Endothelial cell of umbilical vein (primary cell): ENCODE measurements around the gene LTBP1. TPM values are rescaled to one million over a fixed set of nuclear protein-coding genes. Genes with fewer than 3 reads are reported as not detected.

ENCODE experiments used
- BruUV-seq: library from RNA; stranded (reverse); fragments of 400-500 nt; replicated peaks from 2 replicates; lab custom pipeline; 2021; lab: Mats Ljungman, UMichigan
- CTCF ChIA-PET: fragments of 300-600, 350-600 bp; sonication (Branson Sonifier 250); formaldehyde crosslinking; loops from one replicate; lab custom pipeline; 2021; ENCODE audit warnings: antibody characterized with exemption, inconsistent platforms; lab: Charles Lee
- POLR2A ChIA-PET: fragments of 300-600, 350-600 bp; sonication (Branson Sonifier 250); formaldehyde crosslinking; loops from one replicate; lab custom pipeline; 2021; ENCODE audit warnings: antibody characterized with exemption, inconsistent platforms; lab: Charles Lee
- DNase-seq: peaks from one replicate; pipeline ENCODE4 v3.0.0-alpha.2; 2011; ENCODE audit warnings: low read depth, low spot score
- FAIRE-seq: peaks from 2 replicates; lab custom pipeline; 2011; peaks lifted over from hg19 to GRCh38; lab: Jason Lieb, UNC
- H2AFZ ChIP-seq: 2 replicates; pipeline ENCODE4 v1.6.0; 2012; ENCODE audit warnings: low read depth, low read length, control low read depth, inconsistent platforms
- H3K27ac ChIP-seq: 2 replicates; pipeline ENCODE4 v1.5.1; 2011; ENCODE audit warnings: low read depth, mild to moderate bottlenecking, control low read depth, low read length, moderate library complexity; ENCODE audit not compliant: insufficient read depth
- H3K27me3 ChIP-seq, 2 experiments: 2 replicates each; pipeline versions ENCODE4 v1.6.0 to v1.6.1; 2011; ENCODE audit warnings: low read length in 2 of 2, mixed read lengths in 1 of 2; ENCODE audit not compliant: control insufficient read depth in 2 of 2, insufficient read depth in 2 of 2
- H3K36me3 ChIP-seq, 2 experiments: 2 replicates in 1 of 2; 3 replicates in 1 of 2; pipeline ENCODE4 v1.5.1; 2011; ENCODE audit warnings: low read length in 2 of 2, mild to moderate bottlenecking in 1 of 2, moderate library complexity in 1 of 2; ENCODE audit not compliant: control insufficient read depth in 2 of 2, insufficient read depth in 2 of 2; ENCODE audit errors: extremely low read depth in 1 of 2
- H3K4me1 ChIP-seq: 3 replicates; pipeline ENCODE4 v1.5.1; 2011; ENCODE audit warnings: mild to moderate bottlenecking, low read length; ENCODE audit not compliant: control insufficient read depth, insufficient read depth; ENCODE audit errors: extremely low read depth
- H3K4me2 ChIP-seq: 2 replicates; pipeline ENCODE4 v1.6.1; 2011; ENCODE audit warnings: low read length, control low read depth, mixed read lengths; ENCODE audit not compliant: insufficient read depth
- H3K4me3 ChIP-seq, 3 experiments: fragments of 200-600 bp in 1 of 3; sonication (generic), shearing (Covaris generic) in 1 of 3; replicated peaks in 1 of 3; 2 replicates each; pipeline ENCODE4 v1.5.1; 2011 to 2016; ENCODE audit warnings: control low read depth in 3 of 3, low read length in 3 of 3, mild to moderate bottlenecking in 2 of 3, inconsistent platforms in 1 of 3, low read depth in 1 of 3, moderate library complexity in 1 of 3; ENCODE audit not compliant: insufficient read depth in 1 of 3
- H3K79me2 ChIP-seq: 2 replicates; pipeline ENCODE4 v1.6.0; 2012; ENCODE audit warnings: low read length, inconsistent platforms; ENCODE audit not compliant: control insufficient read depth, insufficient read depth
- H3K9ac ChIP-seq: replicated peaks from 2 replicates; pipeline ENCODE3; 2011; ENCODE audit warnings: low read length, control low read depth; ENCODE audit not compliant: insufficient read depth; ENCODE audit errors: extremely low read depth
- H3K9me1 ChIP-seq: replicated peaks from 3 replicates; pipeline ENCODE4 v1.6.0; 2011; ENCODE audit warnings: mild to moderate bottlenecking, low read length; ENCODE audit not compliant: control insufficient read depth, insufficient read depth; ENCODE audit errors: extremely low read depth
- H3K9me3 ChIP-seq: replicated peaks from 2 replicates; pipeline ENCODE4 v1.5.1; 2012; ENCODE audit warnings: low read length, inconsistent platforms; ENCODE audit not compliant: control insufficient read depth, insufficient read depth
- H4K20me1 ChIP-seq: replicated peaks from 2 replicates; pipeline ENCODE3; 2011; ENCODE audit warnings: mild to moderate bottlenecking, low read length; ENCODE audit not compliant: control insufficient read depth, insufficient read depth; ENCODE audit errors: extremely low read depth
- EZH2 ChIP-seq: IDR thresholded peaks from 2 replicates; pipeline ENCODE4 v1.6.1; 2012; ENCODE audit warnings: borderline replicate concordance, low read depth, mild to moderate bottlenecking, moderate library complexity, low read length, inconsistent platforms; ENCODE audit not compliant: severe bottlenecking
- FOS ChIP-seq: IDR thresholded peaks from 2 replicates; pipeline ENCODE4 v1.6.1; 2011; ENCODE audit warnings: mild to moderate bottlenecking, low read length, moderate library complexity, borderline replicate concordance; ENCODE audit not compliant: insufficient read depth
- GATA2 ChIP-seq: IDR thresholded peaks from 2 replicates; pipeline ENCODE4 v1.7.0; 2011; ENCODE audit warnings: low read depth, mild to moderate bottlenecking, moderate library complexity, mixed read lengths, low read length; ENCODE audit not compliant: insufficient read length, insufficient read depth
- JUN ChIP-seq: IDR thresholded peaks from 2 replicates; pipeline ENCODE4 v1.6.1; 2011; ENCODE audit warnings: borderline replicate concordance, low read depth; ENCODE audit not compliant: insufficient read length, insufficient read depth
- MYC ChIP-seq: IDR thresholded peaks from one replicate; pipeline ENCODE4 v1.6.1; 2011; ENCODE audit warnings: mild to moderate bottlenecking, low read depth, low read length
- POLR2A ChIP-seq: IDR thresholded peaks from 2 replicates; pipeline ENCODE4 v1.6.1; 2012; ENCODE audit warnings: low read depth, mild to moderate bottlenecking, control low read depth, low read length
- POLR2AphosphoS5 ChIP-seq: IDR thresholded peaks from 2 replicates; pipeline ENCODE4 v1.6.1; 2012; ENCODE audit warnings: low read depth, mild to moderate bottlenecking, control low read depth, low read length, moderate library complexity; ENCODE audit not compliant: insufficient read depth
- dilution Hi-C: fragments of 300-500 bp; cut with MboI; formaldehyde crosslinking; loops from one replicate; pipeline ENCODE4 v1.15.0; 2019; ENCODE audit warnings: low sequenced_read_pairs; ENCODE audit not compliant: extremely low pct_ligation_motif_present
- intact Hi-C: fragments of 100-400 bp; cut with micrococcal nuclease; formaldehyde crosslinking; loops from one replicate; pipeline ENCODE4 v1.10.0; 2022
- polyA plus RNA-seq, 4 experiments: library from polyadenylated mRNA; depleted of rRNA in 3 of 4; stranded (reverse) in 3 of 4; unstranded in 1 of 4; fragments of >200 nt; gene quantifications; 2 replicates each; pipeline versions ENCODE4 v1.2.1 to v1.2.3, GENCODE V29; 2011 to 2012; ENCODE audit warnings: missing spikeins in 1 of 4
- total RNA-seq: library from RNA; stranded (reverse); gene quantifications from 2 replicates; pipeline ENCODE4 v1.2.3, GENCODE V29; 2021
- TF ChIP-seq, protein P1 (sequence below): IDR thresholded peaks from 2 replicates; pipeline ENCODE4 v1.6.1; 2011; ENCODE audit not compliant: insufficient read depth, insufficient read length
- TF ChIP-seq, protein P2 (sequence below), 2 donors: IDR thresholded peaks; 1 replicate in 1 of 2; 2 replicates in 1 of 2; pipeline ENCODE4 v1.5.1; 2011; ENCODE audit warnings: low read length in 2 of 2, mild to moderate bottlenecking in 2 of 2, moderate library complexity in 2 of 2, control low read depth in 1 of 2, inconsistent platforms in 1 of 2, low read depth in 1 of 2; ENCODE audit not compliant: insufficient read depth in 1 of 2; ENCODE audit errors: extremely low read depth in 1 of 2

The LTBP1 gene
- total and polyA plus RNA-seq, 2 donors (not counting 3 experiments of a cell fraction or from before 2014, with no cell fraction given) = 57.4 to 68.2 TPM

DNA sequence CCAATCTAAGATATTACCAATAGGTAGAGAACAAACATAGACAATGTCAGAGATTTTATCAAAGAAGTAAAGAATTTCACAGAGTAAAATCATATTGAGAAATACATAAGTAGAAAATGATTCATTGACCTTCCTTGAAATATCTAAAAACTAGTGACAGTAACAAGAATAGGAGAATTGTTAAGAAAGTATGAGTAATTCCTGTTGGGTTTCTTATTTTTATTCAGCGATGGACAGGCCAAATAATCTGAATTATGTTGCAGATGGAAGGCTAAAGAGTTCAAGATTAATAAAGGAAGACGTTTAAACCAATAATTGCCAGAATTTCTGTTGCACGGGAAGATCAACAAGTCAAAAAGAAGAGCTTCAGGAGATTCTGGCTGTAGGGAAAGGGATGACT, 366.3 kb downstream of the LTBP1 start:
- no peak for FAIRE-seq
- ChIA-PET POLR2A (interaction anchor here (0.7 kb wide), 1 partner anchor 1046 kb away, joined by 4 read pairs; no protein-coding TSS in a partner anchor), CTCF (no interaction called here)
- H3K36me3 ChIP-seq = peaks cover 0 to 2% of the 10 kb centered on the region in 2 experiments
- no peak overlapping the region for H3K27ac ChIP-seq
- H3K9me3 ChIP-seq = no peaks in the 10 kb centered on the region
- H3K79me2 ChIP-seq = no peaks in the 10 kb centered on the region
- dilution Hi-C loops (no loop called here), intact Hi-C loops (no loop called here)
- no peak overlapping the region for H3K9ac ChIP-seq
- H3K4me3 ChIP-seq = no peak overlapping the region
- H2AFZ ChIP-seq = no peak overlapping the region
- no peak for DNase-seq
- no peaks in the 10 kb centered on the region for H3K9me1 ChIP-seq
- H4K20me1 ChIP-seq = no peaks in the 10 kb centered on the region
- no peaks in the 10 kb centered on the region for H3K27me3 ChIP-seq
- H3K4me2 ChIP-seq = no peak overlapping the region
- BruUV-seq = no TSS peak
- TF ChIP-seq JUN (no peak), EZH2 (no peak)
- TF ChIP-seq, protein P1, sequence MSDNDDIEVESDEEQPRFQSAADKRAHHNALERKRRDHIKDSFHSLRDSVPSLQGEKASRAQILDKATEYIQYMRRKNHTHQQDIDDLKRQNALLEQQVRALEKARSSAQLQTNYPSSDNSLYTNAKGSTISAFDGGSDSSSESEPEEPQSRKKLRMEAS = no peak
- no peaks in the 10 kb centered on the region for H3K4me1 ChIP-seq

DNA sequence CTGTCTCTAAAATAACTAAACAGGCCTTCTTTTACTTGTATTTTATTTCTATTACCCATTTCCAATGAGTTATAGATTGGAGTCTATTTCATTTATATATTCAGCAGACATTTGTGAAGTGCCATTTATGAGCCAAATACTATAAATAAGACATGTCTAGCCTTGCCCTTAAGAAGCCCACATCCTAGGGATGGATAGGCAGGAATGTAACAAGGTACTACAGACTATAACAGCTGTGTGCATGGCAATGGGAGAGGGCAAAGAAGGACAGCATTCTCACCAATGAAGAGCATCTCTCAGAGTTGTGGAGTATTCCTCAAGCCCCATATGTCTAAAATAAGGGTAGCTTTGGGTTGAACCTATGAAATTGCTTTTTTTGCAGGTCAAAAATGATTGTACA, 367.8 kb downstream of the LTBP1 start:
- H3K9me1 ChIP-seq = no peaks in the 10 kb centered on the region
- H3K4me1 ChIP-seq = no peaks in the 10 kb centered on the region
- no peak overlapping the region for H3K9ac ChIP-seq
- TF ChIP-seq, protein P2, sequence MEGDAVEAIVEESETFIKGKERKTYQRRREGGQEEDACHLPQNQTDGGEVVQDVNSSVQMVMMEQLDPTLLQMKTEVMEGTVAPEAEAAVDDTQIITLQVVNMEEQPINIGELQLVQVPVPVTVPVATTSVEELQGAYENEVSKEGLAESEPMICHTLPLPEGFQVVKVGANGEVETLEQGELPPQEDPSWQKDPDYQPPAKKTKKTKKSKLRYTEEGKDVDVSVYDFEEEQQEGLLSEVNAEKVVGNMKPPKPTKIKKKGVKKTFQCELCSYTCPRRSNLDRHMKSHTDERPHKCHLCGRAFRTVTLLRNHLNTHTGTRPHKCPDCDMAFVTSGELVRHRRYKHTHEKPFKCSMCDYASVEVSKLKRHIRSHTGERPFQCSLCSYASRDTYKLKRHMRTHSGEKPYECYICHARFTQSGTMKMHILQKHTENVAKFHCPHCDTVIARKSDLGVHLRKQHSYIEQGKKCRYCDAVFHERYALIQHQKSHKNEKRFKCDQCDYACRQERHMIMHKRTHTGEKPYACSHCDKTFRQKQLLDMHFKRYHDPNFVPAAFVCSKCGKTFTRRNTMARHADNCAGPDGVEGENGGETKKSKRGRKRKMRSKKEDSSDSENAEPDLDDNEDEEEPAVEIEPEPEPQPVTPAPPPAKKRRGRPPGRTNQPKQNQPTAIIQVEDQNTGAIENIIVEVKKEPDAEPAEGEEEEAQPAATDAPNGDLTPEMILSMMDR (IDR thresholded peaks at IDR 0.05; ENCODE audit: extremely low read depth in 1 of 2, insufficient read depth in 1 of 2, low read depth in 1 of 2, low read length in 2 of 2) = no peak
- TF ChIP-seq, protein P1 = no peak
- no peak for TF ChIP-seq MYC
- TF ChIP-seq POLR2AphosphoS5 = no peak
- TF ChIP-seq FOS = no peak
- no peak for TF ChIP-seq JUN
- no peak for TF ChIP-seq EZH2
- no peak for TF ChIP-seq POLR2A
- no peak for TF ChIP-seq GATA2
- DNase-seq = no peak
- H3K4me3 ChIP-seq = no peak overlapping the region
- H3K36me3 ChIP-seq = peaks cover 0 to 2% of the 10 kb centered on the region in 2 experiments
- ChIA-PET POLR2A (no interaction called here), CTCF (interaction anchor here (1.4 to 1.6 kb wide), 2 partner anchors 36 to 39 kb away, joined by 3 read pairs; no protein-coding TSS in a partner anchor)
- no peaks in the 10 kb centered on the region for H3K9me3 ChIP-seq
- FAIRE-seq = no peak
- no peaks in the 10 kb centered on the region for H4K20me1 ChIP-seq
- intact Hi-C loops = no loop called here
- H3K27me3 ChIP-seq = no peaks in the 10 kb centered on the region
- no peak overlapping the region for H3K4me2 ChIP-seq
- no peaks in the 10 kb centered on the region for H3K79me2 ChIP-seq
- dilution Hi-C loops = no loop called here
- no TSS peak for BruUV-seq
- no peak overlapping the region for H2AFZ ChIP-seq
- no peak overlapping the region for H3K27ac ChIP-seq
